Hypothalamus (tissue), 51 donors: ENCODE results near the gene PTPRF.

Experiments used
- DNase-seq, 51 donors: peaks; one replicate each; lab custom pipeline; 2025; lab: John Stamatoyannopoulos, UW

Gene PTPRF

DNA sequence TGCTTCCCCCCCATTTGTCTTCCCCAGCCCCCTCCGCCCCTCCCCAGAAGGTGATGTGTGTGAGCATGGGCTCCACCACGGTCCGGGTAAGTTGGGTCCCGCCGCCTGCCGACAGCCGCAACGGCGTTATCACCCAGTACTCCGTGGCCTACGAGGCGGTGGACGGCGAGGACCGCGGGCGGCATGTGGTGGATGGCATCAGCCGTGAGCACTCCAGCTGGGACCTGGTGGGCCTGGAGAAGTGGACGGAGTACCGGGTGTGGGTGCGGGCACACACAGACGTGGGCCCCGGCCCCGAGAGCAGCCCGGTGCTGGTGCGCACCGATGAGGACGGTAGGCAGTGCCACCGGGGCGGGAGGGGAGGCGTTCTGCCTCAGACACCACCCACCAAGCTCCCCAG lies 67.0 kb downstream of the PTPRF start:
- no peak for DNase-seq

DNA sequence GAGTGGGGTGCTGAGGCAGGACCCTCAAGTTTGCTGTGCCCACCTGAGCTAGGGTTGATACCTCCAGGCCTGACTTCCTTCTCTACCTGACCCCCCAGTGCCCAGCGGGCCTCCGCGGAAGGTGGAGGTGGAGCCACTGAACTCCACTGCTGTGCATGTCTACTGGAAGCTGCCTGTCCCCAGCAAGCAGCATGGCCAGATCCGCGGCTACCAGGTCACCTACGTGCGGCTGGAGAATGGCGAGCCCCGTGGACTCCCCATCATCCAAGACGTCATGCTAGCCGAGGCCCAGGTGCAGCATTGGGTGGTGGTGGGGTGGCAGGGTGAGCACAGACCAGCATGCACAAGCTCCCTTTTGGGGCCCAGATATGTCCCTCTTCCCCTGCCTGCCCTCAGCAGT lies 67.9 kb downstream of the PTPRF start:
- no peak for DNase-seq

GRCh38 chr1:43600033-43601020 lies 69.6 kb downstream of the PTPRF start:
- no peak for DNase-seq

- no peak for DNase-seq
Observed at GRCh38 chr1:43602990-43603389, 72.3 kb downstream of the PTPRF start.

- no peak for DNase-seq
Observed at GRCh38 chr1:43604192-43604591, 73.5 kb downstream of the PTPRF start.

DNA sequence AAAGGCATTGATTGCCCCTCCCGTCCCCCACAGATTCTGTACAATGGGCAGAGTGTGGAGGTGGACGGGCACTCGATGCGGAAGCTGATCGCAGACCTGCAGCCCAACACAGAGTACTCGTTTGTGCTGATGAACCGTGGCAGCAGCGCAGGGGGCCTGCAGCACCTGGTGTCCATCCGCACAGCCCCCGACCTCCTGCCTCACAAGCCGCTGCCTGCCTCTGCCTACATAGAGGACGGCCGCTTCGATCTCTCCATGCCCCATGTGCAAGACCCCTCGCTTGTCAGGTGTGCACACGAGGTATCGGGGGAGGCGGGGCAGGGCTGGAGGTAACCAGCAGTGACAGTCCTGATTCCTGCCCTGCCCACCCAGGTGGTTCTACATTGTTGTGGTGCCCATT lies 74.5 kb downstream of the PTPRF start:
- DNase-seq: no peak

GRCh38 chr1:43605766-43606165 lies 75.1 kb downstream of the PTPRF start:
- DNase-seq: no peak

DNA sequence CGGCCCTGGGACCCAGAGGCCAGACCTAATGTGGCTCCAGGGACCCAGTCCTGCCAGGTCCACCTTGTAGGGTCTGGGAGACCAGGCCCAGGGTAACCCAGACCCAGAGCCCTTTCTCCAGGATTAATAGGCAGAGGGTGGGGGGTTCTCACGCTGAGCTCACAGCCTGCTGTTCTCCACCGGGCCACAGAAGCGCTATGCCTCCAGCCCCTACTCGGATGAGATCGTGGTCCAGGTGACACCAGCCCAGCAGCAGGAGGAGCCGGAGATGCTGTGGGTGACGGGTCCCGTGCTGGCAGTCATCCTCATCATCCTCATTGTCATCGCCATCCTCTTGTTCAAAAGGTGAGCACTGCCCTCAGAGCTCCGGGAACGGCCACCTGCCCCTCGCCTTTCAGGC lies 75.9 kb downstream of the PTPRF start:
- DNase-seq: no peak

GRCh38 chr1:43608827-43609226 lies 78.1 kb downstream of the PTPRF start:
- no peak for DNase-seq

- no peak for DNase-seq
Observed at GRCh38 chr1:43610339-43610738, 79.7 kb downstream of the PTPRF start.

- no peak for DNase-seq
Observed at GRCh38 chr1:43611950-43612349, 81.3 kb downstream of the PTPRF start.

DNA sequence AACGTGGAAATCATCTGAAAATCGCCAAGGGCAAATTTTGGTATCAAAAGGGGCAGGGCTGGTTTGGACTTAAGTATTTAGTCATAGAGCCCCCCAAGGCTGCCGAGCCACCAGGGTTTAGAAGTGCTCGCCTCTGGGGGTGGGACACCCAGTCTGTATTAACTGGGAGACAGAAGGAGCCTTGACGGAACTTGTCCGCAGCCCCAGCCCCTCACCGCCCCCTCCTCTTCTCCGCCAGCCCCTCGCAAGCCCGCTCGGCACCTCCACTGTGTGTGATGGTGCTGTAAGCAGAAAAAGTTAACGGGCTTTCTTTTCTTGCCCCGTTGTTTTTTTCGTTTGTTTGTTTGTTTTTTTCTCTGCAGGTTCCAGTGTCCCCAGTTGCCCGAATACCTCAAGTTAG lies 81.7 kb downstream of the PTPRF start:
- no peak for DNase-seq

GRCh38 chr1:43613075-43613942 lies 82.6 kb downstream of the PTPRF start:
- DNase-seq: no peak

GRCh38 chr1:43614211-43614610 lies 83.5 kb downstream of the PTPRF start:
- DNase-seq: no peak

GRCh38 chr1:43614891-43615290 lies 84.2 kb downstream of the PTPRF start:
- no peak for DNase-seq

DNA sequence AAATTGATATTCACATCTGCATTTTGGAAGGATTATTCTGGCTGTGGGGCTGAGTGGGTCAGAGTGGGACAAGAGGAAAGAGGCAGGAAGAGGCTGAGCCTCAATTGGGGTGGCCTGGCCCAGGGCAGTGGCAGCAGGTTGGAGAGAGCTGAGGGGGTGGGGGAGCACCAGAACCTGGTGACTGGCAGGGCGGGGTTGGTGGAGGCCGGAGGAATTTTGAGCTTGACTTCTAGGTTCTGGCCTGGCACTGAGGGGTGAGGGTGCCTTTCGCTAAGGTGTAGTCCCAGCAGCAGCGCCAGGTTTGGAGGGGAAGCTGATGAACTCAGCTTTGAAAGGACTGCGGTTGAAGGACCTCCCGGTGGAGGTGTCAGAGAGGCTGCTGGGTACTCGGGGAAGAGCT lies 85.7 kb downstream of the PTPRF start:
- DNase-seq: no peak

GRCh38 chr1:43617011-43617410 lies 86.3 kb downstream of the PTPRF start:
- DNase-seq: no peak

DNA sequence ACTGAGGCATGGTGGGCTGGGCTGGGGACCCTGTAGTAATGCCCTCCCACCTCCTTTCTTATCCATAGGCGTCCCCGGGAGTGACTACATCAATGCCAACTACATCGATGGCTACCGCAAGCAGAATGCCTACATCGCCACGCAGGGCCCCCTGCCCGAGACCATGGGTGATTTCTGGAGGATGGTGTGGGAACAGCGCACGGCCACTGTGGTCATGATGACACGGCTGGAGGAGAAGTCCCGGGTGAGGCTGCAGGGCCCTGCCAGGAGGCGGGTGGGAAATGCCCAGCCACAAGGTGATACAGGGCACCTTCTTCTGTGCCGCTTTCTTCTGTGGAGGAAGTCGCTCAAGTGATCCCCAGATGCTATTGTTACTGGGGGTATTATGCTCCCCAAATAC lies 87.0 kb downstream of the PTPRF start:
- DNase-seq: no peak

- DNase-seq: no peak
Observed at GRCh38 chr1:43618521-43619313, 88.0 kb downstream of the PTPRF start.

GRCh38 chr1:43619314-43619790 lies 88.7 kb downstream of the PTPRF start:
- no peak for DNase-seq
